GM18517 (cell line): Measurements from ENCODE around the gene ZACN.
"Not testable (repeated sequence)": the region's sequence is repeated elsewhere in the genome, so short reads cannot be mapped to it uniquely, and the experiment has no call there.

ENCODE experiments used
- ATAC-seq: cut with Tn5 transposase; IDR thresholded peaks from one replicate; pipeline ENCODE4 v1.9.1; 2021; ENCODE audit warnings: mild to moderate bottlenecking, moderate library complexity; ENCODE audit not compliant: unreplicated experiment

Gene ZACN

DNA sequence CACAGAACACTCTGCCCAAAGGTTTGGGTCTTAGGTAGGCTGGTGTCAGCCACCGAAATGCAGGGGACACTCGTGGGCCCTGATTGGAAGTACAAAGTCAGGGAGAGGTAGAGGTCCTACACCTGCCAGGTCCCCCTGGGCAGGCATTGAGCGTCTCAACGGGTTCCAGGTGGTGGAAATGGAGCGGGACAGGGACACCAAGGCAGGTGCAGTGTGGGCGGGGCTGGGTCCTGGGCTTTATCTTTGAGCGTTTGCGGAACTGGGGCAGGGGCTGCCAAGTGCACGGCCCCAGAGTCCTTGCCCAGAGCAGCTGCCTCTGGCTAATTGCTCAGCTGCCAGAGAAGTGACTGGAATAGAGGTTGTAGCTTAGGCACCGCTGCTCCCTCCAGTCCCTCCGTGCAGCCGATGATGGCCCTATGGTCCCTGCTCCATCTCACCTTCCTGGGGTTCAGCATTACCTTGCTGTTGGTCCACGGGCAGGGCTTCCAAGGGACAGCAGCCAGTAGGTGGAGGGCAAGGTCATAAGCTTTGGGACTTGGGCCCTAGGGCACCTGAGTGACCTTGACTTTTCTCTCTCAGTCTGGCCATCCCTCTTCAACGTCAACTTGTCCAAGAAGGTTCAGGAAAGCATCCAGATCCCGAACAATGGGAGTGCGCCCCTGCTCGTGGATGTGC, at the start of gene ZACN:
Gene ZACN (plus strand): TSS at position 323 of the 675 bp plus-strand sequence. CDS start 83 bp downstream, at position 406.
- no peak for ATAC-seq

DNA sequence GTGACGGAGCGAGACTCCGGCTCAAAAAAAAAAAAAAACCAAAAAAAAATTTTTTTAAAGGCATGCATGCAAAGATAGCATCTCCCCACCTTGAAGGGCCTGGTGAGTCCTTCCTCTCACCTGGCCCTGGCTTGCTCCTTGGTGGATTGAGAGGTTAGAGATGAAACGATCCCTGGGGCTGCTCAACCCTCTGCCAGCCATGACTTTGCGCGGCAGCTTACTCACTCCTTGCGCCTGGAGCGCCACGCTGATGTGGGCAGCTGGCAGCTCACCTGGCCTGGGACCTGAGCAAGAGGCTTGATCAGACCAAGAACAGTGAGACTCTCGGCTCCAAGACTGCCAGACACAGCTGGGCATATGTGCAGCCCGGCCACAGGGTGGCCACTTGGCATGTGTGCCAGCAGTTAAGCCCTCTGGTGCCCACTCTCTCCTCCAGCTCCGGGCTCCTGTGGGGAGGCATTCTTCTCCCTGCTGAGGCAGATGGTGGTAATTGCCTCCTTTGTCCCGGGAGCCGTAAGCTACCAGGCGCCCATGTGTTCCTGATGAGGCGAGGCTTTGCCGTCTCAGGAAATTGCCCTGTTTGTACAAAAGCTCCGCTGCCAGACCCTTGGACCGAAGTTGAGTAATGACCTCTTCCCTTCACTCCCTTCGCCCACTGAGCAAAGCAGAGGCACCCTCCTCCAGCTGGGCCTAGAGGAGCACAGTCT, 46.8 kb upstream of the ZACN start:
- no peak for ATAC-seq

DNA sequence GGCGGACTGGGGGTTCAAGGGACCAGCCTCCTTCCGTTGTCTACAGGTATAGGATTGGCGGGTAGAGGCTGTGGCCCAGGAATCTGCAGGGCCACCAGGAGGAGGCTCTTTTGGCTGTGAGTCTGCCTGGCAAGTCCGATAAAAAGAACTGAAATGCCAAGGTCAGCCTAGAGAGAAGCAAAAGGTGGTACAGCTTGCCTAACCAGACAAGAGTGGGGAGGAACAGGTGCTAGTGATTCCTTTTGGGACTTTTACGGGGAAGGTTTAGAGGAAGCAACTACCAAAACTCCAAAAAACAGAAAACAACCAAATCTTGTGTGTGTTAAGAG, 46.2 kb upstream of the ZACN start:
- no peak for ATAC-seq

DNA sequence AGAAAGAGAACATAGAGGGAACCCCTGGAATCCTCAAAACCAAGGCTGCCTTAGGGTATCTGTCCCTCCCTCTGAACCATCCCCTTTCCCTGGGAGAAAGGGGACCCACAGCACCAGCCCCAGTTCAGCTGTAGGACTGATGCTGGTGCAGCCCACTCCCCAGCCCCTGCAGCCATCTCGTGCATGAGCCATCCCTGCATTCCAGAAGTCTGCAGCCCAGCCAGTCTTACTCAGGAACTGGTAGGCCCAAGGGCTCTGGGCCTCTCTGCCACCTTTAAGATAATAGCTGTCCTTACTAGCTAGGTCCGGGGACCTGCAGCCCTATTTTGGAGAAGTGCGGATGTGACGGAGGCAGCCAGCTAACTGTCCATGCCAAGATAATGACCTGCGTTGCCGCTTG, 45.8 kb upstream of the ZACN start:
- ATAC-seq: no peak

DNA sequence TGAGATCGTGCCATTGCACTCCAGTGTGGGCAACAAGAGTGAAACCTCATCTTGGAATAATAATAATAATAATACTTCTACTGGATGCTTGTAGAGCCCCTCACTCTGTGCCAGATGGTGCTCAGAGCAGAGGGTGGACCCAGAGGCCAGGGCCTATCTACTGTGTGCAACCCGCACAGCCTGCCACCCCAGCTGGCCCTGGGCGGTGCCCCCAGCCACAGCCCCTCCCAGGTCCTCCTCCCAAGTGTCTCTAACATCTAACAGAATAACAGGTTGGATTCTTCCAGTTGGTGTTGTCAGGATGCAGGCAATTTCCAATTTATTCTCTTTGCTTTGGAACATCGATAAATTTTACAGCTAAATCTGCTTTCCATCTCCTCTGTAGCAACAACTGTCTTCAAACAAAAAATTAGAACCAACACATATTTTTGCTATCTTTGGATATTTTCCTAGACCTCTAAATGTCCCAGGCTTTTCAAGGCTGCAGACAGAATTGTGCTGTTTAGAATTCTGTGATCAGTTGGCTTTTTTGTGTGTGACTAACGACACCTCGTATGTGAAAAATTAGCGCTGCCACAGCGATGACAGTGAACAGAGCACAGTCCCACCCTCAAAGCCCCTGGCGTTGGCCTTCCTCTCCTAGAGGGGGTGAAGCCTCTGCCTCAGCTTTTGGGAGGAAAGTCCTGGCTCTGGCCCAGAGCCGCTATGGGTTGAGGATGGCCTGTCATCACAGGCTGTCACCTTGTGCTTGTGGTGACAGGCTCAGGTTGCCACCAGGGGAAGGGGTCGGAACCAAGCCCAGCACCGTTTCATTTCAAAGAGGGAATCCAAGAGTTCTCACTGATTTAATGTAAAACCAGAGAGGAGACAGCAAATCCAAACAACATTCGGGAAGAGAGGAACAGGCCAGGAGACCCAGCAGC, 44.3 kb upstream of the ZACN start:
- no peak for ATAC-seq

DNA sequence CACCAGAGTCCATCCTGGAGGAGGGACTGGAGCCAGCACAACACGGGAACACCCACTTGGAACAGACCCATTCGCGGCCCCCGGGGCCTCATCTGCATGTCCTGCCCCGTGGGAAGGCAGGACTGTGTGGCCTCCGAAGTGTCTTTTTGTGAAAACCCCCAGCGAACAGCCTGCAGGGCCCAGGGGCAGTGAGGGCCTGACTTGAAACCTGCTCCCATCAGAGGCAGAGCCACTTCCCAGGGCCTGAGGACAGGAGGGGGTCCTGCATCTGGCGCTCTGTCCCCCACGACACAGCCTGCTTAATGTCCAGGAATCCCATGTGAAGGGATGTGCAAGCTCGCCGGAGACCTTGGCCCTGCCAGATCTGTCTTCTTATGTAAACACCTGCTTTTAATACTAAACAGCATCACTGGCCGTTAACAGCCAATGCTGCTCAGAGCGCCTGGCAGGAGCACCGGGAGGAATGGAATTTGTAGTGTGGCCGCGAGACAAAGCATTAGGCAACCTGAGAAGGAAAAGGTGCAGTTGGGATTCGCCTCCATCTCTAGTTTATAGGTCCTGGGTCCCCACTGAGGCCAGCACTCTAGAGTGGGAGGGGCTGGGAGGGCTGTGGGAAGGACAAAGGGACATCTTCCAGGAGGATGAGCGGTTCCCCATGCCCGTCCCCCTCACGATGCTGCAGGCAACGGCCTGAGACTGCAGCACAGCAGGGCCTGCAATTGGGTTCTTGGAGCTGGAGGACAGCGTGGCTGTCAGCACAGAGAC, 42.3 kb upstream of the ZACN start:
- ATAC-seq: no peak

DNA sequence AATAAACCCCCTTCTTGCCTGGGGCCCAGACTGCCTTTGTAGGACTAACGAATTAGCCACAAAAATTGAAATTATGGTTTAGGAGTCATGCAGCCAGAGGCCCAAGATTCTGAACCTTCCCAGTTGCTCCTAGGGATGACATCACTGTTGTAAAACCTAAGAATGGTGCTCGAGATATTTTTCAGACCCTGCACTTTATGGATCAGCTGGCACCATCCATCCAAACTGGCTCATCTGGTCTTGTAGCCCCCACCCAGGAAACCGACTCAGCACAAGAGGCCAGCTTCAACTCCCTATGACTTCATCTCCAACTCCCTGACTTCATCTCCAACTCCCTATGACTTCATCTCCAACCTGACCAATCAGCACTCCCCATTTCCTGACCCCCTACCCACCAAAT, 40.9 kb upstream of the ZACN start:
- ATAC-seq: no peak

DNA sequence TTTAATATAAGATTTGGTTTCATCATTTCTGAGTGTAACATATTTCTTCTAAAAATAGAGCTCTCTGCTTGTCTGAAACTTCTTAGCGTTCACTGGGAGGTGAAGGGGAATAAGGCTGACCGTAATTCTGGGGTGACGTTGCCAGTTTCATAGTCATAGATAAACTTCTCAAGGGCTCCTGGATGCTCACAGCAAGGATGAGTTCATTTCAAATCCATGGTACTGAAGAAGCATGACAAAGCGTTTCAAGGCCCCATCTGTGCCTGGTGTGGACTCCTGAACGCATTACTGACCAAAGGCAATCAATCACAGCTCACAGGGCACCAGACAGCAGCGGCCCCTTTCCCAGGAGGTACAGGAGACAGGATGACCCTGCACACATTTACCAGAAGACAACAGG, 39.9 kb upstream of the ZACN start:
- no peak for ATAC-seq

DNA sequence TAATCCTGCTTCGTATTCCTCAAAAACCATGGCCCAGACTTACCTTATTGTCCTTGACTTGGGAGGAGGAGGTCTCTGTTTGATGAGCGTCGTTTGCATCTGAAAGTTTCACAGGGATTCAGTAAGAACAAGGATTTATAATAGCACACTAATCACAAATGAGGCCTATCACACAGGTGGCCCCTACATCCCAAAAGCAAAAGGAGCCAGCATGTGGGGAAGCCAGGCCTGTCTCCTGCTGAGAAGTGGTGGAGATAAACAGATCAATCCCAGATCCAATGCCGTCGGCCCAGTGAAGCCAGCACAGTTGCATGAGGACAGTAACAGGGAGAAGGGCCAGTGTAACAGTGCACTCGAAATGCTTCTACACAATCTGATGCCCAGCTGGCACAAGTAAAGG, 38.6 kb upstream of the ZACN start:
- no peak for ATAC-seq

DNA sequence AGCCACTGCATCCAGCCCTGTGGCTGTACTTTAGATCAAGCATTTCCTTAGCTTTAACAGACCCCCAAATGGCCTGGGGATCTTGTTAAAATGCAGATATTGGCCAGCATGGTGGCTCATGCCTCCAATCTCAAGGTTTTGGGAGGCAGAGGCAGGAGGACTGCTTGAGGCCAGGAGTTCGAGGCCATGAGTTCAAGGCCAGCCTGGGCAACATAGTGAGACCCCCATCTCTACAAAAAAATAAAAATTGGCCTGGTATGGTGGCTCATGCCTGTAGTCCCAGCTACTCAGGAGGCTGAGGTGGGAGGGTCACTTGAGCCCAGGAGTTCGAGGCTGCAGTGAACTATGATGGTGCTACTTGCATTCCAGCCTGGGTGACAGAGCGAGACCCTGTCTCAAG, 36.1 kb upstream of the ZACN start:
- not testable (repeated sequence) for ATAC-seq

DNA sequence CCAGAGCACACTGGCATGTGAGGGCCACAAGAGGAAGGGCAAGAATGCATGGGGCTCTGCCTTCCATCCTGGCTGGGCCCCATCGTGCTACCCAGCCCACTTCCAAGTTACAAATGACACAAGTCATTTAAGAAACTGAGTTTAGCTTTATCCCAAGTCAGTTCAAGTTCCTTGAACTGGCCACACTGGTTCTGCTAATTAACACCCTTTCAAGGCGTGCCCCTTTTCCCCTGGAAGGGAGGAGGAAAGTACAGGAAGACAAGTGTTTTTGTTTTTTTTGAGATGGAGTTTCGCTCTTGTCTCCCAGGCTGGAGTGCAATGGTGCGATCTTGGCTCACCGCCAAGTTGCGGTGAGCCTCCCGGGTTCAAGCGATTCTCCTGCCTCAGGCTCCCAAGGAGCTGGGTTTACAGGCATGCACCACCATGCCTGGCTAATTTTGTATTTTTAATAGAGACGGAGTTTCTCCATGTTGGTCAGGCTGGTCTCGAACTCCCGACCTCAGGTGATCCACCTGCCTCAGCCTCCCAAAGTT, 34.4 kb upstream of the ZACN start:
- ATAC-seq: not testable (repeated sequence)

DNA sequence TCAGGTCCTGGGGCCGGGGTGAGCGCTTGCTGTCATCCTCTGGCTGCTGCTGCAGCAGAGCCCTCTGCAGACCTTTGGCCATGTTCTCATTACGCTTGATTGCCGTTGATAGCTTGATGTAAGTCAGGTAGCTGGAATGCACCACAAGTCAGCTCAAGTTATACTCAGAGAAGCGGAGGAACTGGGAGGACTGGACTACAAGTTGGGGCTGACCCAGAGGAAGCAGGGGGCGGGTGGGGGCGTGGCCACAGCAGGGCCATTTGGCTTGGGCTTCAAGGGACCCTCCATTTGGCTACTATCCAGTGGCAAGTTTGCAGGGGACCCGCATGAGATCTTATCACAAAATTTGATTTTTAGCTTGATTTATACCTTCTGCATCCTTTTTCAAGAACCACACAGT, 32.9 kb upstream of the ZACN start:
- ATAC-seq: no peak

DNA sequence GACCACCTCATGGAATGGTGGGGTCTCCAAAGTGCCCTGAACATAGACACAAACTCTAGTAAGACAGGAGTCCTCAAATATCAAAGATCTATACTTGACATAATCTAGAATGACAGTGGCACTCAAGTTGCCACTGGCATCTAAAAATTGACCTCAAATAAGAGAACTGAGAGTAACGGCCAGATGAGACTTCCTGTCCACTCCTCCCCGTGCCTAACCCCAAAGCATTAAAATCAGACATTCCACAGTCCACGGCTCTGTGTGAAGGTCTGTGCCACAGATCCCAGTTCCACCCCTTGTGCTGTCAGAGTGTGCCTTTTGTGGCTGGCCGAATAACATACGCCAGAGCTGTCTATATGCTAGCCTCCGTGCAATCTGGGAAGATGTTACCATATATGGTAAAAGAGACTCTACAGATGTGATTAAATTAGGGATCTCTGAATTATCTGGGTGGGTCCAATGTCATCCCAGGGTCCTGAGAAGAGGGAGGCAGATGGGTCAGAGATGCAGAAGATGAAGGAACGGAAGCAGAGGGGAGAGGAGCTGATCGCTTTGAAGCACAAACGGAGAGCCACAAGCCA, 30.9 kb upstream of the ZACN start:
- ATAC-seq: no peak

DNA sequence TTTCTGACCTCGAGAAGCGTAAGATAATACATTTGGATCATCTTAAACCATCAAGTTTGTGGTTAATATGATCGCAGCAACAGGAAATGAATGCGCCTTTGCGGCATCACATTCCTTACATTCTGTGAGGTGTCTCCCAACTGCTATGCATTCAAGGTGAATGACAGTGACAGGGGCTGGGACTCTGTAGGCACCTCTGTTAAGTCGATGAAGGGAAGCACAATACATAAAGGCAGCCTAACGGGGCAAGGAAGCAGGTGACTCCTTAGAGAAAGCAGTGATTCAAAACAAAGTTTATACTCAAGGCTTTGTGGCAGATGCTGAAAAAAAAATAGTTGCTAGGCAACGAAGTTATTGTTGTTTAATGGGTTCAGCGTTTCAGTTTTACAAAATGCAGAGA, 30.3 kb upstream of the ZACN start:
- no peak for ATAC-seq

DNA sequence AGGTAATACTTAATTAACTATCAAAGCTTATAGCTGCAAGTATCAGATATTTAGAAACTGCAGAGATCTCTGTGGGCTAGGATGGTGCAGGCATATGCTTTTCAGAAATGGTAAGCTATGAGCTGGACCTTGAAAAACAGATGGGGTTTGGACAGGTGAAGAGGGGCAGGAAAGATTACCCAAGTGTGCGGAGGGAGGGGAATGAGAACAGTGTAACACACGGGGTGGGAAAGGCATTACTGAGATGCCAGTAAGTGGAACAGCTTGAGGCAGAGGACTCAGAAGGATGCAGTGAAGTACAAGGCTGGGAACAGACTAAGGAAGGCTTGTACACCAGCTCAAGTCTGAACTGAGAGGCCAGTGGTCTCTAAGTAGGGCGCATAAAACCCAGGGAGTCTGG, 29.7 kb upstream of the ZACN start:
- no peak for ATAC-seq

DNA sequence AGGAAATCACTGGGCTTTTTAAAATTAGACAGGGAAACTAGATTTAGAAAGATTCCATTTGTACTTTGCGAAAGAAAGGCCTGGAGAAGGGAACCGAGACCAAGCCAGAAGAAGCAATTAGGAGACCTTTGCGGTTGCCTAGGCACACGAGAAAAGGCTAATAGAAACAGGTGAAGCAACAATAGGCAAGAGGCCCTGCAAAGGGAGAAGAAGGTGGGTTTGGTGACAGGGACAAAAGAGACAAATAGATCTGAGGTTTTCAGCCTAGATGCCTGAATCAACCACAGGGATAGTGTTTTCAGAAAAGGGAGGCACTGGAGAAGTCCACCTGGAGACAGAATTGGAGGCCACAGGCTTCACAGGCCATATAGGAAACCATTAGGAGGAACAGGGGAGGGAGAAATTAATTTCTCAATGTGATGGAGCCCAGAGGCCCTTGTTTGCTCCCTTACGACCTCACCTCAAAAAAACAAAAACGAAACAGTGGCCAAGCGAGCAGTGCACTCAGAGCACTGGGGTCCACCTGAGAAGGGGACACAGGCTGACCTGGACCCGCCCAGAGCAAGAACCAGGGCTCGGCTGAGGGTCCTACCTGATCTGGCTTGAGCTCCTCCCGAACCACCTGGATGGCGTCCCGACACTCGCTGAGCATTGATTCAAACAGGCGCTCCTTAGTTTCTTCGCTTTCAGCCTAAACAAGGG, 29.0 kb upstream of the ZACN start:
- no peak for ATAC-seq

DNA sequence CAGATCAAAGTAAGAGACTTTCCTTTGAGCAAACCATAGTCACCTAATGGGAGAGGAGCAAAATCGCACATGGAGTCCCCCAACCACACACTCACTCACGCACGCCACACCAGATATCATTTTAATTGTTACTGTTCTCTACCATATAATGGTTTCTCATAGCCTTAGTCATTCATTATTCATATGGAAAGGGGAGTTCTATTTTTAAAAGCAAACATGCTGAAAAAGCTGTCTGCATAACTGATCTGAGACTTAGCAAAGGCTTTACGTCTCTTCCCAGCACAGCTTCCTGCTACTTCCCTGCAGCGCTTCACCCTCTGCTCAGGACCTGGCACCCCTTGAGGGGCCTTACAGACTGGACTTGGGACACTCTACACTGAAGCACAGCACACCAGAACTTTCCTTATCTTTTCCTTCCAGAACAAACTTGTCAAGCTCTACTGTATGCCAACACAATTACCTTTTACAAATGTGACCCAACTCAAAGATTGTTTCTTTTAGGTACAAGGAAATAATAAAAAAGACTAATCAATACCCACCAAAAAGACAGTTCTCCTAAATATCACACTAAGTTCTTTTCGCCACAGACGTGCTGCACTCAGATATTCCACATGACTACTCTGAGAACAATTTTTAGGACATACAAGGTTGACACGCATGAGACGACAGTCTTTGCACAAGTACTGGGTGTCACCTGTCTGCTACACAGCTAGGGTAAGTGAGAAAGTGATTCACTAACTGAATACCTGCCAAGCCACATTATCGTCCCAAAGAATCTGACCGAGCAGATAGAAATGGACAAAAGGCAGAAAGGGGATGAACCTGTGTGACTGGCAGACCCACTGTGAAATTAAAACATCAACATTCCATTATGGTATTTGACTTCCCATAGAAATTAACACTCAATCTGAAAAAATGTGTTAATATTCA, 28.2 kb upstream of the ZACN start:
- no peak for ATAC-seq

DNA sequence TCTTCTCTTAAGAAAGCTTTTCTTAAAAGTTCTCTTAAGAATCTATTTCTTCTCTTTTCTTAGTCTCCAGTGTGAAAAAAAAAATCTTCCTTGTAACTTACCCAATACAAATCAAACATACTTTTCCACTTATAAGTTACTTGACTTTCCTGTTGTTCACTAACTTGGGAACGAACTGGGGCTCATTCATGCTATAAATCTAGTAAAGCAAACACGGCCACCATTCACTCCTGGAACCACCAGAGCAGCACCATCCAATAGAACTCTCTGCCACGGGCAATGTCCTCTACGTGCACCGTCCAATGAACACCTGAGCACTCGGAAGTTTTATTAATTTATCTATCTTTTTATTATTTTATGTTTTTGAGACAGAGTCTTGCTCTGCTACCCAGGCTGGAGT, 27.4 kb upstream of the ZACN start:
- no peak for ATAC-seq
